GM19463 (cell line): ENCODE measurements around the gene BGN.

Source experiments
- ATAC-seq: cut with Tn5 transposase; IDR thresholded peaks from one replicate; pipeline ENCODE4 v1.9.1; 2021; ENCODE audit warnings: mild to moderate bottlenecking, moderate library complexity; ENCODE audit not compliant: unreplicated experiment

The BGN gene

GRCh38 chrX:153459986-153460385 is 34.8 kb upstream of the BGN start:
- no peak for ATAC-seq

- peak; percentile 74 for ATAC-seq
Observed at GRCh38 chrX:153460826-153461225, 34.0 kb upstream of the BGN start.

- no peak for ATAC-seq
Observed at GRCh38 chrX:153462291-153462690, 32.5 kb upstream of the BGN start.

GRCh38 chrX:153463031-153463430 is 31.7 kb upstream of the BGN start:
- no peak for ATAC-seq

- ATAC-seq = no peak
Observed at GRCh38 chrX:153463556-153463955, 31.2 kb upstream of the BGN start.

GRCh38 chrX:153464116-153464515 is 30.7 kb upstream of the BGN start:
- ATAC-seq = no peak

GRCh38 chrX:153465691-153466380 is 28.9 kb upstream of the BGN start:
- ATAC-seq = no peak

GRCh38 chrX:153468008-153468580 is 26.7 kb upstream of the BGN start:
- no peak for ATAC-seq

GRCh38 chrX:153469811-153470410 is 24.9 kb upstream of the BGN start:
- ATAC-seq = peak; percentile 35

- peak; percentile 87 for ATAC-seq
Observed at GRCh38 chrX:153470411-153471363, 24.1 kb upstream of the BGN start, which contains the start of gene HAUS7. TSS of gene HAUS7 (minus strand) at chrX:153470576. CDS start at chrX:153470557, 19 bp downstream.

- no peak for ATAC-seq
Observed at GRCh38 chrX:153471663-153472280, 23.0 kb upstream of the BGN start.

GRCh38 chrX:153473126-153473525 is 21.7 kb upstream of the BGN start:
- no peak for ATAC-seq

GRCh38 chrX:153474266-153474665 is 20.5 kb upstream of the BGN start:
- no peak for ATAC-seq

- ATAC-seq = no peak
Observed at GRCh38 chrX:153474718-153475117, 20.1 kb upstream of the BGN start.

GRCh38 chrX:153475271-153475670 is 19.5 kb upstream of the BGN start:
- ATAC-seq = no peak

GRCh38 chrX:153475751-153476281 is 19.0 kb upstream of the BGN start:
- no peak for ATAC-seq

- no peak for ATAC-seq
Observed at GRCh38 chrX:153476666-153477363, 18.0 kb upstream of the BGN start.

GRCh38 chrX:153477364-153477857 is 17.4 kb upstream of the BGN start:
- ATAC-seq = no peak

- ATAC-seq = no peak
Observed at GRCh38 chrX:153477901-153478300, 16.9 kb upstream of the BGN start.

- no peak for ATAC-seq
Observed at GRCh38 chrX:153478746-153479145, 16.0 kb upstream of the BGN start.
